ENCODE measurements around the gene PGAP6.

GRCh38 chr16:347203-347602 is 34.6 kb downstream of the PGAP6 start:
- no peak for TF ChIP-seq POLR2A (IDR thresholded peaks at IDR 0.05; ENCODE audit: extremely low read depth, insufficient read length)
- TF ChIP-seq CTCF (IDR thresholded peaks at IDR 0.05; ENCODE audit: low read depth, low read length) = no peak

Measured in NB4 (cell line).